H1 (cell line): ENCODE results near the gene KCNMA1.

Source experiments
- BACH1 ChIP-seq: IDR thresholded peaks from 2 replicates; pipeline ENCODE4 v1.6.1; 2012; ENCODE audit warnings: low read length, improper control_type of control experiment
- CTCF ChIP-seq, 3 experiments: IDR thresholded peaks; 1 replicate in 2 of 3; 2 replicates in 1 of 3; pipeline versions ENCODE4 v1.5.1 to v1.6.1; 2011; ENCODE audit warnings: low read length in 3 of 3, mild to moderate bottlenecking in 3 of 3, inconsistent platforms in 2 of 3, low read depth in 1 of 3, moderate library complexity in 1 of 3; ENCODE audit not compliant: insufficient read depth in 1 of 3; ENCODE audit errors: control extremely low read depth in 1 of 3
- EGR1 ChIP-seq: IDR thresholded peaks from 2 replicates; pipeline ENCODE4 v1.6.1; 2011; ENCODE audit warnings: low read depth, low read length, borderline replicate concordance
- EP300 ChIP-seq, 2 experiments: IDR thresholded peaks; 1 replicate in 1 of 2; 2 replicates in 1 of 2; pipeline ENCODE4 v1.6.1; 2011 to 2012; ENCODE audit warnings: low read depth in 2 of 2, low read length in 2 of 2, mild to moderate bottlenecking in 2 of 2, borderline replicate concordance in 1 of 2, inconsistent platforms in 1 of 2, moderate library complexity in 1 of 2
- JUND ChIP-seq: IDR thresholded peaks from 2 replicates; pipeline ENCODE4 v1.6.1; 2011; ENCODE audit warnings: mild to moderate bottlenecking, improper control_type of control experiment, low read length
- POLR2A ChIP-seq, 2 experiments: IDR thresholded peaks; 1 replicate in 1 of 2; 2 replicates in 1 of 2; pipeline ENCODE4 v1.6.1; 2011; ENCODE audit warnings: low read depth in 2 of 2, low read length in 2 of 2, mild to moderate bottlenecking in 2 of 2; ENCODE audit errors: control extremely low read depth in 1 of 2
- RAD21 ChIP-seq, 2 experiments: IDR thresholded peaks in 1 of 2; conservative IDR thresholded peaks in 1 of 2; 2 replicates each; pipeline ENCODE4 v1.6.1; 2011; ENCODE audit warnings: low read depth in 2 of 2, low read length in 2 of 2, improper control_type of control experiment in 1 of 2, inconsistent platforms in 1 of 2, mild to moderate bottlenecking in 1 of 2, moderate library complexity in 1 of 2
- YY1 ChIP-seq: IDR thresholded peaks from 2 replicates; pipeline ENCODE4 v1.6.1; 2011; ENCODE audit warnings: low read depth, mild to moderate bottlenecking, low read length
- TF ChIP-seq, protein P1 (sequence below): IDR thresholded peaks from 2 replicates; pipeline ENCODE4 v1.6.1; 2012; ENCODE audit warnings: low read length, inconsistent platforms

- TF ChIP-seq POLR2A (IDR thresholded peaks at IDR 0.05; ENCODE audit: control extremely low read depth in 1 of 2, low read depth in 2 of 2, low read length in 2 of 2) = no peak
- no peak for TF ChIP-seq EGR1
- TF ChIP-seq RAD21 (IDR thresholded peaks at IDR 0.05 in 1 of 2, conservative IDR thresholded peaks at IDR 0.05 in 1 of 2; ENCODE audit: low read depth in 2 of 2, low read length in 2 of 2) = 0 out of 4 replicates have a peak, but pooled peaks of 1 of the 2 experiments have one; percentile 3
- TF ChIP-seq CTCF (IDR thresholded peaks at IDR 0.05; ENCODE audit: control extremely low read depth in 1 of 3, insufficient read depth in 1 of 3, low read depth in 1 of 3, low read length in 3 of 3) = peak in 2 of 3 experiments; percentile 7 to 10; a peak in 1 of 4 replicates
- TF ChIP-seq JUND = no peak
- TF ChIP-seq BACH1 = no peak
- TF ChIP-seq EP300 (IDR thresholded peaks at IDR 0.05; ENCODE audit: borderline replicate concordance in 1 of 2, low read depth in 2 of 2, low read length in 2 of 2) = no peak
- TF ChIP-seq, protein P1, sequence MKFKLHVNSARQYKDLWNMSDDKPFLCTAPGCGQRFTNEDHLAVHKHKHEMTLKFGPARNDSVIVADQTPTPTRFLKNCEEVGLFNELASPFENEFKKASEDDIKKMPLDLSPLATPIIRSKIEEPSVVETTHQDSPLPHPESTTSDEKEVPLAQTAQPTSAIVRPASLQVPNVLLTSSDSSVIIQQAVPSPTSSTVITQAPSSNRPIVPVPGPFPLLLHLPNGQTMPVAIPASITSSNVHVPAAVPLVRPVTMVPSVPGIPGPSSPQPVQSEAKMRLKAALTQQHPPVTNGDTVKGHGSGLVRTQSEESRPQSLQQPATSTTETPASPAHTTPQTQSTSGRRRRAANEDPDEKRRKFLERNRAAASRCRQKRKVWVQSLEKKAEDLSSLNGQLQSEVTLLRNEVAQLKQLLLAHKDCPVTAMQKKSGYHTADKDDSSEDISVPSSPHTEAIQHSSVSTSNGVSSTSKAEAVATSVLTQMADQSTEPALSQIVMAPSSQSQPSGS = no peak
- no peak for TF ChIP-seq YY1
Observed at GRCh38 chr10:76920581-76920980, 717.0 kb downstream of the KCNMA1 start.
